Esophagus squamous epithelium (tissue), 4 donors: Measurements from ENCODE around the gene CDKAL1.

Source experiments
- POLR2A ChIP-seq, 4 donors: fragments of 450-650 bp; IDR thresholded peaks; one replicate each; pipeline ENCODE4 v1.6.1; 2017; ENCODE audit warnings: antibody characterized with exemption in 4 of 4, mild to moderate bottlenecking in 4 of 4, moderate library complexity in 3 of 4
- TF ChIP-seq, protein P1 (sequence below), 6 experiments: fragments of 450-650 bp in 4 of 6; fragments of 200-600 bp in 2 of 6; sonication (generic) in 2 of 6; IDR thresholded peaks; one replicate each; pipeline ENCODE4 v1.5.1; 2016 to 2019; ENCODE audit warnings: antibody characterized with exemption in 6 of 6, mild to moderate bottlenecking in 4 of 6, moderate library complexity in 4 of 6

DNA sequence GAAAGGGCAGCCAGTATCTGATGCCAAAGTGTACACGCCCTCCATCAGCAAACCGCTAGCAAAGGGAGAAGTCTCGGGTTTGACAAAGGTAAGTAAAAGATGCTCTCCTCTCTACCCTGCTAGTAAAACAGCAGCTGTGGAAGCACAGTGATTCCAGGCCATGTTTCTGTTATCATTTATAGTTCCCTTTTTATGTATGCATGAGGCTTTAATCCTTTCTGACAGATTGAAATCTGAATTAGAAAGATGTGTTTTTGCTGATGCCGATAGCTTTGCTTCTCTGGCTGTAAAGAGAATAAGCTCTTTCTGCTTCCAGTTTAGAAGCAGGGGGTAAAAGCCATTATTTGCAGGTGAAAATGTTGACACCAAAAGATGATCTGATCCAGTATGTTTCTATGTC lies 666.9 kb downstream of the CDKAL1 start:
- no peak for TF ChIP-seq POLR2A (IDR thresholded peaks at IDR 0.05)
- TF ChIP-seq, protein P1, sequence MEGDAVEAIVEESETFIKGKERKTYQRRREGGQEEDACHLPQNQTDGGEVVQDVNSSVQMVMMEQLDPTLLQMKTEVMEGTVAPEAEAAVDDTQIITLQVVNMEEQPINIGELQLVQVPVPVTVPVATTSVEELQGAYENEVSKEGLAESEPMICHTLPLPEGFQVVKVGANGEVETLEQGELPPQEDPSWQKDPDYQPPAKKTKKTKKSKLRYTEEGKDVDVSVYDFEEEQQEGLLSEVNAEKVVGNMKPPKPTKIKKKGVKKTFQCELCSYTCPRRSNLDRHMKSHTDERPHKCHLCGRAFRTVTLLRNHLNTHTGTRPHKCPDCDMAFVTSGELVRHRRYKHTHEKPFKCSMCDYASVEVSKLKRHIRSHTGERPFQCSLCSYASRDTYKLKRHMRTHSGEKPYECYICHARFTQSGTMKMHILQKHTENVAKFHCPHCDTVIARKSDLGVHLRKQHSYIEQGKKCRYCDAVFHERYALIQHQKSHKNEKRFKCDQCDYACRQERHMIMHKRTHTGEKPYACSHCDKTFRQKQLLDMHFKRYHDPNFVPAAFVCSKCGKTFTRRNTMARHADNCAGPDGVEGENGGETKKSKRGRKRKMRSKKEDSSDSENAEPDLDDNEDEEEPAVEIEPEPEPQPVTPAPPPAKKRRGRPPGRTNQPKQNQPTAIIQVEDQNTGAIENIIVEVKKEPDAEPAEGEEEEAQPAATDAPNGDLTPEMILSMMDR (IDR thresholded peaks at IDR 0.05), result no peak
